Nephron (organoid): Measurements from ENCODE around the gene CHIT1.

Source experiments
- H3K27ac Mint-ChIP-seq, 3 experiments: 2 replicates each; pipeline ENCODE4 v1.8.0; 2020; ENCODE audit warnings: mixed read lengths in 3 of 3, mild to moderate bottlenecking in 2 of 3, moderate library complexity in 1 of 3
- H3K27me3 Mint-ChIP-seq: 2 replicates; pipeline ENCODE4 v1.8.0; 2021; ENCODE audit warnings: low read depth, mild to moderate bottlenecking, moderate library complexity, mixed read lengths
- H3K36me3 Mint-ChIP-seq: 2 replicates; pipeline ENCODE4 v1.8.0; 2020; ENCODE audit warnings: low read depth, mixed read lengths
- H3K4me1 Mint-ChIP-seq: 2 replicates; pipeline ENCODE4 v1.8.0; 2020; ENCODE audit warnings: mixed read lengths
- H3K4me3 Mint-ChIP-seq, 3 experiments: 2 replicates each; pipeline ENCODE4 v1.8.0; 2020; ENCODE audit warnings: mild to moderate bottlenecking in 3 of 3, mixed read lengths in 3 of 3, moderate library complexity in 2 of 3
- H3K9me3 Mint-ChIP-seq: 2 replicates; pipeline ENCODE4 v1.8.0; 2020; ENCODE audit warnings: mixed read lengths
- TF ChIP-seq, protein P1 (sequence below), 3 experiments: fragments of 200-600 bp; sonication (generic); IDR thresholded peaks; one replicate each; pipeline ENCODE4 v1.5.0; 2021; ENCODE audit warnings: antibody characterized with exemption in 3 of 3; ENCODE audit not compliant: unreplicated experiment in 3 of 3

Gene CHIT1

DNA sequence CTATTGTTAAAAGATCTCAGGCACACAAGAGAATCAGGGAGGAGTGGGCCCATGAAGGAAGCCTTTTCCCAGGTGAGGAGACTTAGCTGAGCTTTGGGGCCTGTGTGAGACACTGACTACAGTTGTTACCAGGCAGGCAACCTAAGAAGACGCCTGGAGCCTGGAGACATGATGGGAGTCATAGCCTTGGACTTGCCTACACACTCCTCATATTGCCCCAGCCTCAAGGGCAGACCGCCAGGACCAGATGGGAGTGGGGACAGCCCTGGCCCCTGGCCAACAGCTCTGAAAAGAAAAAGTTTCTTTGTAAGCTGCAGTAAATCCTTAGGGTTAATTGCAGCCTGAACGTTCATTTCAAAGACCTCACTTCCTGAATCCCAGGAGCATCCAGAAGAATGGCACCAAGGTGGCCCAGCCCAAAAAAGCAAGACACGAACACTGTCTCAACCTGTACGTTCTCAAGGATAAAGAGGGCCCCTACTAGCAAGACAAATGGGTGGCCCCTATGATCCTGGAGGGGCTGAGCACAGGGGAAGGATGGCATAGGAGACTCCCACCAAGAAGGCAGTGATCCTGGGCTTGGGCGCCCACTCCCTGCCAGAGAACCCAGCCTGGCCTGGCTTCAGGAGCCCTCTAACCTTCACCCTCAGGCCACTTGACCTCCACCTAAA, 42.6 kb upstream of the CHIT1 start:
- H3K4me1 Mint-ChIP-seq, result peaks cover 56% of the 10 kb centered on the region
- H3K9me3 Mint-ChIP-seq, result no peaks in the 10 kb centered on the region
- H3K27me3 Mint-ChIP-seq, result no peaks in the 10 kb centered on the region
- peak overlapping the region; percentile 61 to 84 (median 75) for H3K27ac Mint-ChIP-seq
- H3K4me3 Mint-ChIP-seq, result peak overlapping the region in 1 of 3 experiments; percentile 9
- no peaks in the 10 kb centered on the region for H3K36me3 Mint-ChIP-seq
- TF ChIP-seq, protein P1, sequence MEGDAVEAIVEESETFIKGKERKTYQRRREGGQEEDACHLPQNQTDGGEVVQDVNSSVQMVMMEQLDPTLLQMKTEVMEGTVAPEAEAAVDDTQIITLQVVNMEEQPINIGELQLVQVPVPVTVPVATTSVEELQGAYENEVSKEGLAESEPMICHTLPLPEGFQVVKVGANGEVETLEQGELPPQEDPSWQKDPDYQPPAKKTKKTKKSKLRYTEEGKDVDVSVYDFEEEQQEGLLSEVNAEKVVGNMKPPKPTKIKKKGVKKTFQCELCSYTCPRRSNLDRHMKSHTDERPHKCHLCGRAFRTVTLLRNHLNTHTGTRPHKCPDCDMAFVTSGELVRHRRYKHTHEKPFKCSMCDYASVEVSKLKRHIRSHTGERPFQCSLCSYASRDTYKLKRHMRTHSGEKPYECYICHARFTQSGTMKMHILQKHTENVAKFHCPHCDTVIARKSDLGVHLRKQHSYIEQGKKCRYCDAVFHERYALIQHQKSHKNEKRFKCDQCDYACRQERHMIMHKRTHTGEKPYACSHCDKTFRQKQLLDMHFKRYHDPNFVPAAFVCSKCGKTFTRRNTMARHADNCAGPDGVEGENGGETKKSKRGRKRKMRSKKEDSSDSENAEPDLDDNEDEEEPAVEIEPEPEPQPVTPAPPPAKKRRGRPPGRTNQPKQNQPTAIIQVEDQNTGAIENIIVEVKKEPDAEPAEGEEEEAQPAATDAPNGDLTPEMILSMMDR (IDR thresholded peaks at IDR 0.05; ENCODE audit: unreplicated experiment in 3 of 3), result no peak

DNA sequence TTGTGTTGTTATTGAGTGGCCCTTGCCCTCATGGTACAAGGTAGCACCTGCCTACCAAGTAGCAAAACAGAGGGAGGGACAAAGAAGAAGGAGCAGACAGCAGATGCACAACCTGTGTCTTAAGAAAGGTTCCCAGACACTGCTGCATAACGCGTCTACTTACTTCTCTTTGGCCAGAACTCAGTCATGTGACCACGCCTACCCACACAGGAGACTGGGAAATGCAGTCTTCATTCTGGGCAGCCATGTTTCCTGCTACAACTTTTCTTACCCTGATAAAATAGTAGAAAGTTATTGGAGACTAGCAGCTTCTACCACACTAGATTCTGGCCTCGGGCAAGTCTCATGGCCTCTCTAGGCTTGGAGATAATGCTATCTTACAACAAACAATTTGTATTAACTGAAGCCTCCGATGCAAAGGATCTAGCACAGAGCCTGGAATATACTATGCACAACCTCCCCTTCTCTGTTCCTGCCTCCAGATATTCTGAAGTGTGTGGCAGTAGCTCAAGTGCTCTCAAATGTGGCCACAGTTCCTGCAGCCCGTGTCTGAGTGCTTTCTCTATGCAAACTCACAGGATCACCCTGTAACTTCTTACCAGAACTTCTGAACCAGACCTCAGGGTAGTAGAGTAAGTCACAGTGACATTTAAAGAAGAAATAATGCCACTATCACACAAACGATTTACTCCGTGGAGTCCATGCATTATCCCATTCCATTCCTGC, 41.7 kb upstream of the CHIT1 start:
- Mint-ChIP-seq H3K36me3 (no peaks in the 10 kb centered on the region), H3K4me1 (peaks cover 51% of the 10 kb centered on the region), H3K9me3 (no peaks in the 10 kb centered on the region), H3K4me3 (no peak overlapping the region), H3K27me3 (no peaks in the 10 kb centered on the region), H3K27ac (peak overlapping the region; percentile 61 to 84 (median 75))
- TF ChIP-seq, protein P1 (IDR thresholded peaks at IDR 0.05; ENCODE audit: unreplicated experiment in 3 of 3), result no peak

DNA sequence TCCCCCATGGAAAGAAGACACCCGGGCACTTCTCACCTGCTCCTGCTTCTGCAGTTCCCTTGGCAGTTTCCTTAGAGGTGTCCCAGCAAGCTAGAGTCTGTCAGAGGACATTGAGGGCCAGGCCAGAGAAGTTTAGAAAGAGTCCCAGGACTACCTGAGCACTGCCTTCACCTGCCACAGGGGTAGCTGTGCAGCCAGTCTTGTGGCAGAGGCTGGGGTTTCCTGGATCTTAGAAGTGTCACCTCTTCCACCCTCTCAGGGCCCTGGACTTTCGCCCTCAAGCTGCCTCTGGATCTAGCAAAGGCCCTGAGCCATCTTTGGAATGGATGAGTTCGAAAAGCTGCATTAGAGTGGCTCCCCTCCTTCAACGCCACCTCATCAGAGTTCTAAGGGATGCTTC, 41.0 kb upstream of the CHIT1 start:
- no peaks in the 10 kb centered on the region for H3K36me3 Mint-ChIP-seq
- TF ChIP-seq, protein P1 (IDR thresholded peaks at IDR 0.05; ENCODE audit: unreplicated experiment in 3 of 3), result no peak
- peaks cover 46% of the 10 kb centered on the region for H3K4me1 Mint-ChIP-seq
- no peaks in the 10 kb centered on the region for H3K9me3 Mint-ChIP-seq
- peak overlapping the region in 1 of 3 experiments; percentile 75 for H3K27ac Mint-ChIP-seq
- H3K4me3 Mint-ChIP-seq, result no peak overlapping the region
- no peaks in the 10 kb centered on the region for H3K27me3 Mint-ChIP-seq

DNA sequence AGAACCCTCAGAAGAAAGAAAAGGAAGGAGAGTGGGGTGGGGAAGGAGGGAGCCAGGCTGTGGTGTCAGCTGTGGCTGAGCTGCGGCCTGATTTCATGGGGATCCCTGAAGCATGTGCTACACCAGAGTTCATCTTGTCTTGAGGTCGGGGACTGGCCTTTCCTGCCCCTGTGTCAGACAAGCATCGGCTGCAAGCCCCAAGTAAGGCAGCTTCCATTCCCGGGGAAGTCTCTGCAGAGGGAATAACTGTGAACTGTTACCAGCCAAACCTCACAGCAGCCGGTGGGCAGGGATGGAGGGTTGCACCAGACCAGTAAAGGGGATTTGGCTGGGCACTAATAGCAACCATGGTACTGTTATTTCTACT, 40.2 kb upstream of the CHIT1 start:
- H3K4me1 Mint-ChIP-seq, result peaks cover 38% of the 10 kb centered on the region
- no peaks in the 10 kb centered on the region for H3K9me3 Mint-ChIP-seq
- no peak overlapping the region for H3K27ac Mint-ChIP-seq
- H3K27me3 Mint-ChIP-seq, result no peaks in the 10 kb centered on the region
- H3K4me3 Mint-ChIP-seq, result no peak overlapping the region
- H3K36me3 Mint-ChIP-seq, result no peaks in the 10 kb centered on the region
- TF ChIP-seq, protein P1 (IDR thresholded peaks at IDR 0.05; ENCODE audit: unreplicated experiment in 3 of 3), result no peak

DNA sequence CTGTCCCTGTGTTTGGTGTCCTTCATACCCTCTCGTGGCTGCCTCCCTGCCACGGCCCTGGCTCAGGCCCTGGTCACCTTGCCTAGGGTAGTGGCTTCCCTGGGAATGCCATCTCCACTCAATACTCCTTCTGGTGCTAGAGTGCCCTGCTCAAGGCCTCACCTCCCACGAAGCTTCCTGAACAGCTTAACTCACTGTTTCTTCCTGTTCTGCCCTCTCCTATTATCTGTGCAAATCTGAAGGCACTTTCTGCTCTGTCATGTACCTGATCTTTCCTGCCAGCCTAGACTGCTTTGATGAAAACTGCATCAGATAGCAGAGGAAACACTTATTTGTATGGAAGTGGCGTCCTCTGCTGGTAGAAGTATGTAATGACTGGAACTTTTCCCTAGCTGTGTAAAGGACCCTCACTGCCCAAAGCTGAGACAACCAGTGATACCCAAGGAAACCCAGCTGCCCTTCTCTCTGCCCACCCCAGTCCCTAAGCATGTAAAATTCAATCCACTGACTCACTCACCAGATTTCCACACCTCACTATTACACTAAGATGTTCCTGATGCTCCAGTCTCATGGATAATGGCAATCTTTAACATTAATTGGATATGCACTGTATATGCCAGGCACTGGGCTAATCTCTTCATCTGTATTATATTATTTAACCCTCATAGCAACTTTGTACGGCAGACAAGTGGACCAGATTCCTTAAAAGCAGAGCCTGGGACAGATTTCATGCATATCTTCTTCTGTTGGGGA, 39.6 kb upstream of the CHIT1 start:
- no peaks in the 10 kb centered on the region for H3K9me3 Mint-ChIP-seq
- no peak overlapping the region for H3K27ac Mint-ChIP-seq
- no peak overlapping the region for H3K4me3 Mint-ChIP-seq
- peaks cover 35% of the 10 kb centered on the region for H3K4me1 Mint-ChIP-seq
- H3K27me3 Mint-ChIP-seq, result no peaks in the 10 kb centered on the region
- TF ChIP-seq, protein P1 (IDR thresholded peaks at IDR 0.05; ENCODE audit: unreplicated experiment in 3 of 3), result peak; percentile 86 to 95 (median 92)
- H3K36me3 Mint-ChIP-seq, result no peaks in the 10 kb centered on the region
